Activated naive CD4-positive, alpha-beta T cell treated with anti-CD3 and anti-CD28 coated beads, Interleukin-2, amount 10 ng/mL, durations not matched to agents 7 days and 5 days (primary cell): ENCODE measurements around the gene ZBTB8A.

Experiments used
- CTCF ChIA-PET: fragments of 350-600 bp; sonication (Branson Sonifier 250); formaldehyde crosslinking; loops from one replicate; lab custom pipeline; 2021; ENCODE audit warnings: antibody characterized with exemption; lab: Charles Lee
- DNase-seq: peaks from one replicate; pipeline ENCODE4 v3.0.0-alpha.2; 2020
- H3K27ac Mint-ChIP-seq: one replicate; pipeline ENCODE4 v1.8.0; 2021; ENCODE audit warnings: mild to moderate bottlenecking, moderate library complexity, mixed read lengths
- H3K27me3 Mint-ChIP-seq: one replicate; pipeline ENCODE4 v1.8.0; 2021; ENCODE audit warnings: mild to moderate bottlenecking, mixed read lengths
- H3K36me3 Mint-ChIP-seq: one replicate; pipeline ENCODE4 v1.8.0; 2021; ENCODE audit warnings: mixed read lengths
- H3K4me1 Mint-ChIP-seq: one replicate; pipeline ENCODE4 v1.8.0; 2021; ENCODE audit warnings: mixed read lengths
- H3K4me3 Mint-ChIP-seq: one replicate; pipeline ENCODE4 v1.8.0; 2021; ENCODE audit warnings: mild to moderate bottlenecking, moderate library complexity, mixed read lengths
- H3K9me3 Mint-ChIP-seq: one replicate; pipeline ENCODE4 v1.8.0; 2021; ENCODE audit warnings: mixed read lengths

ZBTB8A gene

GRCh38 chr1:32647308-32648134 lies 108.3 kb downstream of the ZBTB8A start:
- Mint-ChIP-seq H3K4me1 (peaks cover 32% of the 10 kb centered on the region), H3K9me3 (no peaks in the 10 kb centered on the region), H3K36me3 (peaks cover 17% of the 10 kb centered on the region), H3K4me3 (no peak overlapping the region), H3K27ac (no peak overlapping the region), H3K27me3 (no peaks in the 10 kb centered on the region)
- CTCF ChIA-PET = no interaction called here
- DNase-seq = no peak

GRCh38 chr1:32650248-32650751 lies 111.1 kb downstream of the ZBTB8A start, which contains the start of gene ZBTB8OS:
ZBTB8OS (minus strand) TSS chr1:32650550; CDS start chr1:32650529, 21 bp downstream.
- peaks cover 57% of the 10 kb centered on the region for H3K4me1 Mint-ChIP-seq
- CTCF ChIA-PET = no interaction called here
- H3K27me3 Mint-ChIP-seq = no peaks in the 10 kb centered on the region

GRCh38 chr1:32650752-32651460 lies 111.7 kb downstream of the ZBTB8A start, which contains the start of gene RBBP4:
RBBP4 (plus strand) TSS chr1:32651208; CDS start chr1:32651307, 99 bp downstream.
- peaks cover 35% of the 10 kb centered on the region for H3K36me3 Mint-ChIP-seq

More at GRCh38 chr1:32650248-32650751, 111.1 kb downstream of the ZBTB8A start, which contains the start of gene ZBTB8OS:
- DNase-seq = peak; percentile 92
- H3K9me3 Mint-ChIP-seq = no peaks in the 10 kb centered on the region
- peaks cover 32% of the 10 kb centered on the region for H3K36me3 Mint-ChIP-seq
- peak within 1 kb of the TSS; percentile 89 for H3K4me3 Mint-ChIP-seq
- peak within 1 kb of the TSS; percentile 99 for H3K27ac Mint-ChIP-seq

GRCh38 chr1:32651461-32652073 lies 112.3 kb downstream of the ZBTB8A start:
- Mint-ChIP-seq H3K9me3 (no peaks in the 10 kb centered on the region), H3K27ac (peak overlapping the region; percentile 99), H3K4me1 (peaks cover 62% of the 10 kb centered on the region), H3K36me3 (peaks cover 38% of the 10 kb centered on the region), H3K4me3 (peak overlapping the region; percentile 89), H3K27me3 (no peaks in the 10 kb centered on the region)
- CTCF ChIA-PET = interaction anchor here (0.9 to 1.3 kb wide), 2 partner anchors 29 to 132 kb away, joined by 3 to 4 read pairs; no protein-coding TSS in a partner anchor
- no peak for DNase-seq

More at GRCh38 chr1:32650752-32651460, 111.7 kb downstream of the ZBTB8A start, which contains the start of gene RBBP4:
- CTCF ChIA-PET = interaction anchor here (0.9 to 1.3 kb wide), 2 partner anchors 28 to 131 kb away, joined by 3 to 4 read pairs; no protein-coding TSS in a partner anchor
- Mint-ChIP-seq H3K27ac (peak within 1 kb of the TSS; percentile 99), H3K9me3 (no peaks in the 10 kb centered on the region), H3K27me3 (no peaks in the 10 kb centered on the region), H3K4me1 (peaks cover 60% of the 10 kb centered on the region), H3K4me3 (peak within 1 kb of the TSS; percentile 89)
- peak; percentile 98 for DNase-seq

- CTCF ChIA-PET = no interaction called here
- no peak for DNase-seq
- peak overlapping the region; percentile 89 for H3K4me3 Mint-ChIP-seq
- H3K4me1 Mint-ChIP-seq = peaks cover 67% of the 10 kb centered on the region
- no peaks in the 10 kb centered on the region for H3K9me3 Mint-ChIP-seq
- H3K27me3 Mint-ChIP-seq = no peaks in the 10 kb centered on the region
- peak overlapping the region; percentile 99 for H3K27ac Mint-ChIP-seq
- peaks cover 45% of the 10 kb centered on the region for H3K36me3 Mint-ChIP-seq
Observed at GRCh38 chr1:32652244-32652962, 113.2 kb downstream of the ZBTB8A start.
